Activated CD4-positive, alpha-beta memory T cell treated with anti-CD3 and anti-CD28 coated beads for 36 hours (primary cell): ENCODE measurements around the gene SDK1. TPM values are rescaled to one million over a fixed set of nuclear protein-coding genes. Genes with fewer than 3 reads are reported as not detected.

Experiments
- CTCF ChIA-PET: fragments of 350-600 bp; sonication (Branson Sonifier 250); formaldehyde crosslinking; loops from one replicate; lab custom pipeline; 2021; ENCODE audit warnings: antibody characterized with exemption, inconsistent platforms; lab: Charles Lee
- POLR2A ChIA-PET: fragments of 350-600 bp; sonication (Branson Sonifier 250); formaldehyde crosslinking; loops from one replicate; lab custom pipeline; 2021; ENCODE audit warnings: antibody characterized with exemption; lab: Charles Lee
- DNase-seq: peaks from one replicate; pipeline ENCODE4 v3.0.0-alpha.2; 2020
- H3K27ac Mint-ChIP-seq: one replicate; pipeline ENCODE4 v1.8.0; 2021; ENCODE audit warnings: mixed read lengths
- H3K27me3 Mint-ChIP-seq: one replicate; pipeline ENCODE4 v1.8.0; 2021; ENCODE audit warnings: mixed read lengths
- H3K36me3 Mint-ChIP-seq: one replicate; pipeline ENCODE4 v1.8.0; 2021; ENCODE audit warnings: mixed read lengths
- H3K4me1 Mint-ChIP-seq: one replicate; pipeline ENCODE4 v1.8.0; 2021; ENCODE audit warnings: low read depth, mixed read lengths
- H3K4me3 Mint-ChIP-seq: one replicate; pipeline ENCODE4 v1.8.0; 2021; ENCODE audit warnings: mild to moderate bottlenecking, mixed read lengths
- H3K9me3 Mint-ChIP-seq: one replicate; pipeline ENCODE4 v1.8.0; 2021; ENCODE audit warnings: mixed read lengths
- intact Hi-C: fragments of 100-400 bp; cut with micrococcal nuclease; formaldehyde crosslinking; loops from one replicate; pipeline ENCODE4 v1.15.1; 2023
- total RNA-seq, 2 experiments: library from RNA; stranded (reverse); gene quantifications; one replicate each; pipeline ENCODE4 v1.2.3, GENCODE V29; 2021

Gene SDK1
- total RNA-seq, 2 experiments from 2014 or later, result 0.14 to 0.24 TPM

- peaks cover 2% of the 10 kb centered on the region for H3K27me3 Mint-ChIP-seq
- no peaks in the 10 kb centered on the region for H3K36me3 Mint-ChIP-seq
- no peak overlapping the region for H3K4me3 Mint-ChIP-seq
- no peaks in the 10 kb centered on the region for H3K9me3 Mint-ChIP-seq
- ChIA-PET POLR2A (no interaction called here), CTCF (no interaction called here)
- H3K4me1 Mint-ChIP-seq, result no peaks in the 10 kb centered on the region
- intact Hi-C loops, result no loop called here
- no peak for DNase-seq
- H3K27ac Mint-ChIP-seq, result no peak overlapping the region
Observed at GRCh38 chr7:4265676-4266075, 964.6 kb downstream of the SDK1 start.

GRCh38 chr7:4266270-4267040 is 965.4 kb downstream of the SDK1 start:
- CTCF ChIA-PET, result no interaction called here
- Mint-ChIP-seq H3K27me3 (peaks cover 2% of the 10 kb centered on the region), H3K4me3 (no peak overlapping the region), H3K9me3 (no peaks in the 10 kb centered on the region), H3K36me3 (no peaks in the 10 kb centered on the region), H3K4me1 (no peaks in the 10 kb centered on the region), H3K27ac (no peak overlapping the region)
- no peak for DNase-seq
- POLR2A ChIA-PET, result no interaction called here
- intact Hi-C loops, result no loop called here

GRCh38 chr7:4267341-4268039 is 966.4 kb downstream of the SDK1 start:
- no peaks in the 10 kb centered on the region for H3K36me3 Mint-ChIP-seq
- intact Hi-C loops, result no loop called here
- no peaks in the 10 kb centered on the region for H3K4me1 Mint-ChIP-seq
- no peaks in the 10 kb centered on the region for H3K9me3 Mint-ChIP-seq
- ChIA-PET CTCF (no interaction called here), POLR2A (no interaction called here)
- no peak overlapping the region for H3K4me3 Mint-ChIP-seq
- DNase-seq, result no peak
- no peak overlapping the region for H3K27ac Mint-ChIP-seq
- H3K27me3 Mint-ChIP-seq, result peaks cover 2% of the 10 kb centered on the region

GRCh38 chr7:4268040-4268965 is 967.3 kb downstream of the SDK1 start:
- ChIA-PET CTCF (no interaction called here), POLR2A (no interaction called here)
- DNase-seq, result no peak
- Mint-ChIP-seq H3K27me3 (peaks cover 2% of the 10 kb centered on the region), H3K9me3 (no peaks in the 10 kb centered on the region), H3K4me3 (no peak overlapping the region), H3K4me1 (no peaks in the 10 kb centered on the region), H3K36me3 (no peaks in the 10 kb centered on the region), H3K27ac (no peak overlapping the region)
- intact Hi-C loops, result no loop called here

GRCh38 chr7:4269086-4269485 is 968.0 kb downstream of the SDK1 start:
- H3K36me3 Mint-ChIP-seq, result no peaks in the 10 kb centered on the region
- DNase-seq, result no peak
- no peak overlapping the region for H3K27ac Mint-ChIP-seq
- intact Hi-C loops, result no loop called here
- H3K4me3 Mint-ChIP-seq, result no peak overlapping the region
- POLR2A ChIA-PET, result no interaction called here
- H3K9me3 Mint-ChIP-seq, result peaks cover 3% of the 10 kb centered on the region
- CTCF ChIA-PET, result no interaction called here
- H3K4me1 Mint-ChIP-seq, result no peaks in the 10 kb centered on the region
- peaks cover 2% of the 10 kb centered on the region for H3K27me3 Mint-ChIP-seq

- H3K27ac Mint-ChIP-seq, result no peak overlapping the region
- H3K4me1 Mint-ChIP-seq, result no peaks in the 10 kb centered on the region
- POLR2A ChIA-PET, result no interaction called here
- no peak overlapping the region for H3K4me3 Mint-ChIP-seq
- no peaks in the 10 kb centered on the region for H3K36me3 Mint-ChIP-seq
- intact Hi-C loops, result no loop called here
- no peak for DNase-seq
- peaks cover 10% of the 10 kb centered on the region for H3K9me3 Mint-ChIP-seq
- CTCF ChIA-PET, result no interaction called here
- H3K27me3 Mint-ChIP-seq, result peaks cover 2% of the 10 kb centered on the region
Observed at GRCh38 chr7:4269746-4270145, 968.7 kb downstream of the SDK1 start.

GRCh38 chr7:4270268-4270667 is 969.2 kb downstream of the SDK1 start:
- ChIA-PET POLR2A (no interaction called here), CTCF (no interaction called here)
- no peaks in the 10 kb centered on the region for H3K4me1 Mint-ChIP-seq
- intact Hi-C loops, result no loop called here
- H3K4me3 Mint-ChIP-seq, result no peak overlapping the region
- peaks cover 10% of the 10 kb centered on the region for H3K9me3 Mint-ChIP-seq
- H3K27ac Mint-ChIP-seq, result no peak overlapping the region
- peaks cover 2% of the 10 kb centered on the region for H3K27me3 Mint-ChIP-seq
- no peak for DNase-seq
- no peaks in the 10 kb centered on the region for H3K36me3 Mint-ChIP-seq

- no peaks in the 10 kb centered on the region for H3K36me3 Mint-ChIP-seq
Observed at GRCh38 chr7:4270941-4271715, 970.1 kb downstream of the SDK1 start.

GRCh38 chr7:4271716-4272015 is 970.6 kb downstream of the SDK1 start:
- CTCF ChIA-PET, result no interaction called here
- Mint-ChIP-seq H3K4me1 (no peaks in the 10 kb centered on the region), H3K36me3 (no peaks in the 10 kb centered on the region), H3K4me3 (no peak overlapping the region), H3K27me3 (peaks cover 2% of the 10 kb centered on the region), H3K27ac (no peak overlapping the region), H3K9me3 (peaks cover 10% of the 10 kb centered on the region)
- intact Hi-C loops, result no loop called here
- POLR2A ChIA-PET, result no interaction called here
- DNase-seq, result no peak

More at GRCh38 chr7:4270941-4271715, 970.1 kb downstream of the SDK1 start:
- no peak overlapping the region for H3K27ac Mint-ChIP-seq
- H3K9me3 Mint-ChIP-seq, result peaks cover 10% of the 10 kb centered on the region
- H3K4me1 Mint-ChIP-seq, result no peaks in the 10 kb centered on the region
- intact Hi-C loops, result no loop called here
- H3K4me3 Mint-ChIP-seq, result no peak overlapping the region
- DNase-seq, result no peak
- ChIA-PET POLR2A (no interaction called here), CTCF (no interaction called here)
- H3K27me3 Mint-ChIP-seq, result peaks cover 2% of the 10 kb centered on the region

- Mint-ChIP-seq H3K4me3 (no peak overlapping the region), H3K9me3 (peaks cover 10% of the 10 kb centered on the region), H3K27me3 (peaks cover 2% of the 10 kb centered on the region), H3K27ac (no peak overlapping the region), H3K36me3 (no peaks in the 10 kb centered on the region), H3K4me1 (no peaks in the 10 kb centered on the region)
- ChIA-PET CTCF (no interaction called here), POLR2A (no interaction called here)
- intact Hi-C loops, result no loop called here
- DNase-seq, result no peak
Observed at GRCh38 chr7:4272141-4272540, 971.1 kb downstream of the SDK1 start.

GRCh38 chr7:4273566-4274230 is 972.6 kb downstream of the SDK1 start:
- Mint-ChIP-seq H3K9me3 (peaks cover 10% of the 10 kb centered on the region), H3K27me3 (no peaks in the 10 kb centered on the region), H3K36me3 (no peaks in the 10 kb centered on the region), H3K4me3 (no peak overlapping the region), H3K4me1 (no peaks in the 10 kb centered on the region), H3K27ac (no peak overlapping the region)
- ChIA-PET POLR2A (interaction anchor here (0.6 kb wide), 1 partner anchor 10 kb away, joined by 3 read pairs; no protein-coding TSS in a partner anchor), CTCF (no interaction called here)
- intact Hi-C loops, result no loop called here
- DNase-seq, result no peak
